Panc1 (cell line): ENCODE data around the gene LYSET. TPM values are rescaled to one million over a fixed set of nuclear protein-coding genes. Genes with fewer than 3 reads are reported as not detected.

Experiments
- ATAC-seq: fragments of 200-7000 bp; cut with Tn5 transposase; 2 replicates; pipeline ENCODE4 v1.9.1; 2020; ENCODE audit warnings: mild to moderate bottlenecking, moderate library complexity
- BruUV-seq: library from RNA; stranded (reverse); fragments of 400-500 nt; replicated peaks from 2 replicates; lab custom pipeline; 2021; lab: Mats Ljungman, UMichigan
- CTCF ChIA-PET: fragments of 300-600 bp; sonication (Branson Sonifier 250); formaldehyde crosslinking; loops from one replicate; lab custom pipeline; 2022; ENCODE audit warnings: antibody characterized with exemption; lab: Charles Lee
- POLR2A ChIA-PET: fragments of 300-600 bp; sonication (Branson Sonifier 250); formaldehyde crosslinking; loops from one replicate; lab custom pipeline; 2022; ENCODE audit warnings: antibody characterized with exemption; lab: Charles Lee
- DNase-seq: peaks from one replicate; pipeline ENCODE4 v3.0.0-alpha.2; 2010; ENCODE audit warnings: low read depth, low spot score
- H3K27ac ChIP-seq: 2 replicates; pipeline ENCODE4 v1.5.1; 2011; ENCODE audit warnings: mild to moderate bottlenecking, low read length, inconsistent platforms
- H3K27me3 ChIP-seq: fragments of 200-500 bp; sonication (Bioruptor generic); 2 replicates; pipeline ENCODE4 v1.6.0; 2014; ENCODE audit warnings: low read length, inconsistent platforms; ENCODE audit not compliant: control insufficient read depth, insufficient read depth
- H3K36me3 ChIP-seq: fragments of 200-500 bp; sonication (Bioruptor generic); 2 replicates; pipeline ENCODE4 v1.5.1; 2014; ENCODE audit warnings: inconsistent platforms, mild to moderate bottlenecking, low read length, moderate library complexity; ENCODE audit not compliant: control insufficient read depth, insufficient read depth
- H3K4me1 ChIP-seq: 2 replicates; pipeline ENCODE4 v1.5.1; 2011; ENCODE audit warnings: inconsistent platforms, mild to moderate bottlenecking, low read length, moderate library complexity; ENCODE audit not compliant: control insufficient read depth, insufficient read depth
- H3K4me3 ChIP-seq, 2 experiments: 2 replicates each; pipeline ENCODE4 v1.5.1; 2011 to 2012; ENCODE audit warnings: low read depth in 2 of 2, low read length in 2 of 2, mild to moderate bottlenecking in 2 of 2, inconsistent platforms in 1 of 2, moderate library complexity in 1 of 2
- H3K9me3 ChIP-seq: fragments of 200-500 bp; sonication (Bioruptor generic); 2 replicates; pipeline ENCODE4 v1.5.1; 2014; ENCODE audit warnings: low read depth, mild to moderate bottlenecking, inconsistent platforms, low read length, moderate library complexity; ENCODE audit not compliant: control insufficient read depth, insufficient read depth
- CTCF ChIP-seq: fragments of 450-650 bp; IDR thresholded peaks from 2 replicates; pipeline ENCODE4 v1.5.1; 2017; ENCODE audit warnings: mild to moderate bottlenecking
- POLR2AphosphoS5 ChIP-seq: IDR thresholded peaks from 2 replicates; pipeline ENCODE4 v1.6.1; 2012; ENCODE audit warnings: mild to moderate bottlenecking, low read depth, low read length, moderate library complexity
- REST ChIP-seq, 2 experiments: IDR thresholded peaks; 2 replicates each; pipeline ENCODE4 v1.6.1; 2011 to 2012; ENCODE audit warnings: low read depth in 2 of 2, control low read depth in 1 of 2, low read length in 1 of 2, mild to moderate bottlenecking in 1 of 2, moderate library complexity in 1 of 2; ENCODE audit not compliant: insufficient read depth in 1 of 2
- SIN3A ChIP-seq: IDR thresholded peaks from 2 replicates; pipeline ENCODE4 v1.6.1; 2012; ENCODE audit warnings: low read depth, mild to moderate bottlenecking, low read length, moderate library complexity, borderline replicate concordance; ENCODE audit not compliant: insufficient read depth
- TCF7L2 ChIP-seq: IDR thresholded peaks from 2 replicates; pipeline ENCODE4 v1.6.1; 2011; ENCODE audit warnings: mild to moderate bottlenecking, low read depth, low read length, inconsistent platforms
- in situ Hi-C: cut with HindIII; loops from 2 replicates; pipeline ENCODE4 v1.10.0; 2016; ENCODE audit warnings: low sequenced_read_pairs, low pct_unique_long_range_greater_than_20kb
- intact Hi-C: fragments of 100-400 bp; cut with micrococcal nuclease; formaldehyde crosslinking; loops from one replicate; pipeline ENCODE4 v1.10.0; 2022; ENCODE audit not compliant: unreplicated experiment
- total RNA-seq: library from RNA; stranded (reverse); gene quantifications from one replicate; pipeline ENCODE4 v1.2.1, GENCODE V29; 2021; ENCODE audit not compliant: unreplicated experiment

The LYSET gene
- total RNA-seq, 1 experiment from 2014 or later = 20.9 TPM

GRCh38 chr14:93175492-93175891 is 9.6 kb upstream of the LYSET start:
- POLR2A ChIA-PET = no interaction called here
- Histone ChIP-seq H3K9me3 (no peaks in the 10 kb centered on the region), H3K27me3 (no peaks in the 10 kb centered on the region), H3K27ac (no peak overlapping the region), H3K4me1 (no peaks in the 10 kb centered on the region), H3K36me3 (no peaks in the 10 kb centered on the region), H3K4me3 (no peak overlapping the region)
- no TSS peak for BruUV-seq
- CTCF ChIA-PET = no interaction called here
- ATAC-seq (no peak), DNase-seq (no peak)
- intact Hi-C loops = no loop called here
- TF ChIP-seq CTCF (no peak), REST (IDR thresholded peaks at IDR 0.05; ENCODE audit: insufficient read depth in 1 of 2, low read depth in 2 of 2, low read length in 1 of 2) (no peak), TCF7L2 (no peak), POLR2AphosphoS5 (no peak), SIN3A (no peak)
- in situ Hi-C loops = no loop called here

- intact Hi-C loops = no loop called here
- Histone ChIP-seq H3K27ac (peak overlapping the region; percentile 77), H3K36me3 (peaks cover 2% of the 10 kb centered on the region), H3K9me3 (no peaks in the 10 kb centered on the region), H3K4me3 (peak overlapping the region; percentile 86 to 97), H3K4me1 (peaks cover 6% of the 10 kb centered on the region; the same call in 1 of the 2 replicates), H3K27me3 (no peaks in the 10 kb centered on the region)
- TF ChIP-seq POLR2AphosphoS5 = no peak
- TF ChIP-seq SIN3A = no peak
- TF ChIP-seq TCF7L2 = no peak
- TF ChIP-seq CTCF = no peak
- TF ChIP-seq REST (IDR thresholded peaks at IDR 0.05; ENCODE audit: insufficient read depth in 1 of 2, low read depth in 2 of 2, low read length in 1 of 2) = no peak
- ChIA-PET CTCF (no interaction called here), POLR2A (no interaction called here)
- ATAC-seq (no peak), DNase-seq (no peak)
- no TSS peak for BruUV-seq
- in situ Hi-C loops = no loop called here
These were observed 1.4 kb upstream of the LYSET start for GRCh38 chr14:93183596-93184317.
